Measurements from ENCODE around the gene UPK1B.

The UPK1B gene

DNA sequence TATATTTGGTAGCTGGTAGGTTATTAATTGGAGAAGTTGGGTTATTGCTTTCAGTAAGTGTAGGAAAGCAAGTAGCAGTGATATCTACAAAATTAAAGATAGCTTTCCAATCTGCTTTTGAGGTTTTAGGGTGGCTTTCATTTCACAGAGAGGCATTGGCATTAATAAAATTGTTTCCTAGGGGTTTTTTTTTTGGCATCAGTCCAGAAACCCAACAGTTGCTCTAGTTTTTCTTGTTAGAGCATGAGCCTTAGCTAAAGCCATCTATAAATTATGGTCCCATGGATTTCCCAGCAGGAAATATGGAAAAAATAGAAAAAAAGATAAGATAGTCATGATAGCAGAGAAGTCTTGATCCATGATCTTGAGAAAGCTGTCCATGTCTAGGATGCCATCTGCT, 70.3 kb downstream of the UPK1B start:
- TF ChIP-seq, protein P1, sequence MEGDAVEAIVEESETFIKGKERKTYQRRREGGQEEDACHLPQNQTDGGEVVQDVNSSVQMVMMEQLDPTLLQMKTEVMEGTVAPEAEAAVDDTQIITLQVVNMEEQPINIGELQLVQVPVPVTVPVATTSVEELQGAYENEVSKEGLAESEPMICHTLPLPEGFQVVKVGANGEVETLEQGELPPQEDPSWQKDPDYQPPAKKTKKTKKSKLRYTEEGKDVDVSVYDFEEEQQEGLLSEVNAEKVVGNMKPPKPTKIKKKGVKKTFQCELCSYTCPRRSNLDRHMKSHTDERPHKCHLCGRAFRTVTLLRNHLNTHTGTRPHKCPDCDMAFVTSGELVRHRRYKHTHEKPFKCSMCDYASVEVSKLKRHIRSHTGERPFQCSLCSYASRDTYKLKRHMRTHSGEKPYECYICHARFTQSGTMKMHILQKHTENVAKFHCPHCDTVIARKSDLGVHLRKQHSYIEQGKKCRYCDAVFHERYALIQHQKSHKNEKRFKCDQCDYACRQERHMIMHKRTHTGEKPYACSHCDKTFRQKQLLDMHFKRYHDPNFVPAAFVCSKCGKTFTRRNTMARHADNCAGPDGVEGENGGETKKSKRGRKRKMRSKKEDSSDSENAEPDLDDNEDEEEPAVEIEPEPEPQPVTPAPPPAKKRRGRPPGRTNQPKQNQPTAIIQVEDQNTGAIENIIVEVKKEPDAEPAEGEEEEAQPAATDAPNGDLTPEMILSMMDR (conservative IDR thresholded peaks at IDR 0.05; ENCODE audit: control insufficient read depth, insufficient read depth, low read depth, low read length) = no peak
- no peak for DNase-seq (ENCODE audit: low read depth)
- no peak overlapping the region for H3K4me3 ChIP-seq (ENCODE audit: control insufficient read depth, low read depth, low read length)

DNA sequence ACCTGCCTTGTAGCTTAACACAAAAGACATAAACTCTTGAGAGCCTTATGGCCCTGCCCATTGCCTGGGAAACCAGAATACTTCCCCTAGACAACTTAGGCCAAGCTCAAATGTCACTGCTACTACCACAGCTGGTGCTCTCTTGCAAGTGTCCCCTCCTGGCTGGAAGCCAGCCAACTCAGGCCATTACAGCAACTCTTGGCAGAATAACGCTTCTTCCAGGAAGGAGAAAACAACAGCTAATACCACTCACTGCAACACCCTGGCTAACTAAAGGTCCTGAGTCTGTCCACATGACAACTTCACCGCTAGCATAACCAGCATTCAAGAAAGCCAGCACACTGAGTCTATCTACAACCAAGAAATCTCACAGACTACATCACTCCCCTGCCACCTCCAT, 72.4 kb downstream of the UPK1B start:
- no peak for DNase-seq (ENCODE audit: low read depth)
- TF ChIP-seq, protein P1 (conservative IDR thresholded peaks at IDR 0.05; ENCODE audit: control insufficient read depth, insufficient read depth, low read depth, low read length) = no peak
- H3K4me3 ChIP-seq (ENCODE audit: control insufficient read depth, low read depth, low read length) = no peak overlapping the region

Measured in fibroblast of mammary gland (primary cell).